HFF-Myc (cell line): Measurements from ENCODE around the gene TXNRD1.
"Not testable (repeated sequence)": the region's sequence is repeated elsewhere in the genome, so short reads cannot be mapped to it uniquely, and the experiment has no call there.

Experiments used
- DNase-seq: peaks from one replicate; pipeline ENCODE4 v3.0.0-alpha.2; 2011; ENCODE audit warnings: low read depth; ENCODE audit errors: extremely low read depth
- H3K4me3 ChIP-seq: replicated peaks from 2 replicates; pipeline ENCODE4 v1.5.1; 2011; ENCODE audit warnings: low read depth, mild to moderate bottlenecking, control low read depth, low read length
- CTCF ChIP-seq: IDR thresholded peaks from 2 replicates; pipeline ENCODE4 v1.5.1; 2012; ENCODE audit warnings: mild to moderate bottlenecking, low read depth, low read length, control low read depth; ENCODE audit errors: missing control alignments

TXNRD1 gene

GRCh38 chr12:104294158-104294859 lies 78.7 kb downstream of the TXNRD1 start:
- DNase-seq, H3K4me3 ChIP-seq: not testable (repeated sequence)
- peak; percentile 31 for TF ChIP-seq CTCF

GRCh38 chr12:104294927-104295668 lies 79.5 kb downstream of the TXNRD1 start:
- DNase-seq = no peak
- TF ChIP-seq CTCF = no peak
- no peak overlapping the region for H3K4me3 ChIP-seq

- no peak for DNase-seq
- TF ChIP-seq CTCF = no peak
- no peak overlapping the region for H3K4me3 ChIP-seq
Observed at GRCh38 chr12:104295954-104296353, 80.4 kb downstream of the TXNRD1 start.

GRCh38 chr12:104296718-104297117 lies 81.1 kb downstream of the TXNRD1 start:
- no peak overlapping the region for H3K4me3 ChIP-seq
- no peak for DNase-seq
- no peak for TF ChIP-seq CTCF

- H3K4me3 ChIP-seq = no peak overlapping the region
- TF ChIP-seq CTCF = no peak
- no peak for DNase-seq
Observed at GRCh38 chr12:104297477-104298113, 82.0 kb downstream of the TXNRD1 start.

GRCh38 chr12:104299842-104300481 lies 84.4 kb downstream of the TXNRD1 start:
- TF ChIP-seq CTCF = no peak
- no peak overlapping the region for H3K4me3 ChIP-seq
- DNase-seq = no peak
